DMS114 treated with DMSO at 0.1 percent for 48 hours (cell line): Measurements from ENCODE around the gene STIM1.
"Not testable (repeated sequence)": the region's sequence is repeated elsewhere in the genome, so short reads cannot be mapped to it uniquely, and the experiment has no call there.

ENCODE experiments used
- DNase-seq: peaks from one replicate; lab custom pipeline; 2025; ENCODE audit not compliant: unreplicated experiment; lab: John Stamatoyannopoulos, UW

Gene STIM1

DNA sequence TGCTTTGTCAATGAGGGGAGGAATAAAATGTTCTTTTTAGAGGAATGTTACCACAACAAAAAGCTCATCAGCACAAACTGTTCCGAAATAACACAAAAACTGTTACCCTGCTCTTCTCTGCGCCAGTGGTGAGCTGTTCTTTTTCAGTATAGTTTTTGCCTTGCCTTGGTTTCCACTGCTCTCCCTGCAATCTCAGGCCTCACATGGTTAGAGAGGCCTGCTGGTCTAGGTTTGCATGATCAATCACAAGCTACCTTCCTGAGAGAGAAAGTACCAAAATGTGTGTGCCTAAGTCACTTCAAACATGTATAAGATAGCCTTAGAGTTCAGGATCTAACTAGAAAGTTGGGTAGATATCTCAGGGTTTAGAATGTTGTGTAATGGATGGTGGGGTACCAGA, 114.6 kb downstream of the STIM1 start:
- DNase-seq: no peak

DNA sequence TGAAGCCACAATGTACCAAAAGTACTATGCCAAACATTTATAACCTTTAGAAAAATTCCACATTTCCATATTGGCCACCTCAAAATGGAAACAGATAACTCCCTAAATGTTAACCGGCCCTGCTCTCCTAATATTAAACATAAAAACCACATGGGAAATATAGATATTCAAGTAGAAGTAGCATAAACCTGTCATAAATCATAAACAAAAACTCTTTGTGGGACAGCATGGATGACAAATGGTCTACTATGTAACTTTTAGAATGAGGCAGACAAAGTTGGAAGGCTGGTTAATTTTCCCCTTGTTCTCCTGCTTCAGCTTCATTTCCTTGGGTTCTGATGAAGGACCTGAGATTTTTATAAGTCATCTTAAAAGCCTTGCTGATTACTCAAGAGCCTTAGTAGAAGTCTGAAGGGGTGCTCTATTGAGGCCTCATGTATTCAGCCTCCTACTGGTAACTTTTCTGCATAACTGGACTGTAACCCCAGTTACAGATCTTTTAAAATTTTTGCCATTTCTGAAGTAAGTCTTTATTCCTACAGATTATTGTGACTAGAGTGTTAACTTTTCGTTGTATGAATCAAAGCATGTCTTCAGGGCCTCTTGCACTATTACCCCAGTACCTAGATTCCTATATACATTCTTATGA, 116.4 kb downstream of the STIM1 start:
- no peak for DNase-seq

DNA sequence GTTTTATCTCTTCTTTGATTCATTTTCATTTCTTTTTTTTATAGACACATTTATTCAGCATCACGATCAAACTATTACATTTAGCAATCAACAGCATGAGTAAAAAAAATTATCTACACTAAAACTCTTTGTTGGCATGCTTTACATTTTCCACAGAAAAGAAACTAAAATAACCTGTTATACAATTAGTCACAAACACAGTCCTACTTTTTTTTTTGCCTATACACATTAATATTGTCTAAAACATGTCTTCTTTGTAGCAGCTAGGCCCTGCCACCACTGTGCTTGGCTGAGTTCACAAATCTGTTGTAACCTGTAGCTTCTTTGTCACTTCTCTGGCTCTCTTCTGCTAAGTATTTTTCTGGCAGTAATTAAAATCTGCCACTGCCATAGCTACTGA, 117.0 kb downstream of the STIM1 start:
- no peak for DNase-seq

- DNase-seq: no peak
These were observed 121.6 kb downstream of the STIM1 start for GRCh38 chr11:3977078-3977477.

DNA sequence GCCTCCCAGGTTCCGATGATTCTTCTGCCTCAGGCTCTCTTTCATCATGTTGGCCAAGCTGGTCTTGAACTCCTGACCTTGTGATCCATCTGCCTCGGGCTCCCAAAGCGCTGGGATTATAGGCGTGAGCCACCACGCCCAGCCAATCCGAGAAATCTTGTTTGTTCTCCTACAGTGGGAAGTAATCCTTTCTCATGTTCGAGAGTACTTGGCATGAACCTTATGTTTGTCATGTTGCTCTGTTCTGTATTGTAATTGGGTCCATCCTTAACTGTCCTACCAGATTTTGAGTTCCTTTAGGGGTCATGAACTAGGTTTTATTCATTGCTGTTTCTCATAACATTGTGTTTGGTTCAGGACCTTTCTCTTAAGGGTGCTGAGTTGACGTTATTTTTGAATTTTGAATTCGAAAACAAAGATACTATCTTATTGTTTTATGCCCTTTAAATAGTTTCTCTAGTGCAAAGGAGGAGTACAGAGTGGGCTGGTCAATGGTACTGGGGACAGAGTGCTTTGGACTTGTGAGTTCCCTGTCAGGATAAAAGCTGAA, 125.7 kb downstream of the STIM1 start:
- no peak for DNase-seq

GRCh38 chr11:3982431-3982830, 127.0 kb downstream of the STIM1 start:
- DNase-seq: no peak

GRCh38 chr11:3983101-3983500, 127.6 kb downstream of the STIM1 start:
- DNase-seq: no peak

DNA sequence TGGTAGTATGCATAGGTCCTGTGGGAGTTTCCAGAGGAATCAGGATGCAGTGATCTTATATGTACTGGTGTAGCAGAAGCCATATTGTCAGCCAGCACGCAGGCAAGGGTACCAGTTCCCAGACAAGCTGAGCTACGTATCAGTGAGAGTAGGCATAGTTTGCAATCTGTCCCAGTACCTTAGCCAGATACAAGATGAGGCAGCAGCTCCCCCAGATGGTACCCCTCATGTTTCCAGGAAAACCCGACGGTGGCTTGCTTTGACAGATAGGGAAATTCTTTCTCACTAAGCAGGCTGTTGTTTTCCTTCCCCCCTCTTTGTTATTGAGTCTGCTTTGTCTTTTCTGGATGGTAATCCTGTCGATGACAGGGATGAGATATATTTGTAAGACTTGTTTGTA, 129.4 kb downstream of the STIM1 start:
- no peak for DNase-seq

DNA sequence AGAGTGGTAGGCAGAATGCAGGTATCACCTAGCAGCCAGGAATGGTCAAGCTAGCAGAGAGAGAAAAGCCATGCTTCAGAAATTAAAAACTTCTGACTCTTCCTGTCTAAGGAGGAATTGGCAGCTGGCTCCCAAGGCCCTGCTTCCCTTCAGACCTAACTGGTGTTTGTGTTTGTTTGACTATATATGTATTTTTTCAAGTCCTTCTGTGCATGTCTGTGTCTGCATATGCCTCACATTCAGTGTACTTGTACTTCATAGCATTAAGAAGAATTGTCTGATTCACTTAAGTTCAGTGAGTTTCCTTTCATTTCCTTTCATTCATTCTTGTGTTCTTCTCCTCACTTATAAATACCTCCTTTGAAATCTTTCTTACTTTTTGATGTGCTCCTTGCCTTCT, 130.2 kb downstream of the STIM1 start:
- DNase-seq: no peak

DNA sequence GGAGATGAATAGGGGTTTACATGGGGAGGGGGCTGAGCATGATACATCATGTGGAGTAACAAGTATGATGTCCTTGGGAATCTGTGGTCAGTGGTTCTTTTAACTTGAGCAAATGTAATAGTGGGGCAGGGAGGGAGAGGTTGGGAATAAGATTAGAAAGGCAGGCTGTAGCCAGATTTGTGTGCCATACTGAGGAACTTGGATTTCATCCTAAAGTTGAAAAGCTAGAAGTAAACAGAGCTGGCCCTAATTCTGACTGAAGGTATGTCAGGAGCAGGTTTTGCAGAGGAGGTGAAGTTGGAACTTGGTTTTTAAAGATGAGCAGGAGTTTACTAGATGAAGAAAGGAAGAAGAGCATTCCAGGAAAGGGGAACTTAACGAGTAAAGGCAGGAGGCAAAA, 130.8 kb downstream of the STIM1 start:
- DNase-seq: no peak

GRCh38 chr11:3989276-3989920, 133.9 kb downstream of the STIM1 start:
- no peak for DNase-seq

DNA sequence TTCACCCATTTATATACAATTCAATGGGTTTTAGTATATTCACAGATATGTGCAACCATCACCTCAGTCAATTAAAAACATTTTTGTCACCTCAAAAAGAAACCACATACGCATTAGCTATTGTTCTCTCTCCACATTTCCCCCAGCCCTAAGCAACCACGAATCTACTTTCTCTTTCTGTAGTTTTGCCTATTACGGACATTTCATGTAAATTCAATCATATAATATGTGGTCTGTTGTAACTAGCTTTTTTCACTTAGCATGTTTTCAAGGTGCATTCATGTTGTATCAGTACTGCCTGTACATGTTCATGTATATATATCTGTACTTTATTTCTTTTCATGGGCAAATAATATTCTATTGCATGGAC, 134.4 kb downstream of the STIM1 start:
- DNase-seq: no peak

DNA sequence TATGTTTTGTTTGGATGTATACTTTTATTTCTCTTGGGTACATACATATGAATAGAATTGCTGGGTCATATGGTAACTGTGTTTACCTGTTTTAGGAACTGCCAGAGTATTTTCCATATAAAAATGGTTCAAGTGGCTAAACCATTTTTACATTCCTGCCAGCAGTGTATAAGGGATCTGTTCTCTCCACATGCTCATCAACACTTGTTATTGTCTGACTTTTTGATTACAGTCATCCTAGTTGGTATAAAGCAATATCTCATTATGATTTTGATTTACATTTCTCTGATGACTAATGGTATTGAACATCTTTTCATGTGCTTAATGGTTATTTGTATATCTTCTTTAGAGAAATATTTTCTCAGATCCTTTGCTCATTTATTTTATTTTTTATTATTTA, 134.9 kb downstream of the STIM1 start:
- DNase-seq: no peak

GRCh38 chr11:3992964-3993363, 137.5 kb downstream of the STIM1 start:
- no peak for DNase-seq

DNA sequence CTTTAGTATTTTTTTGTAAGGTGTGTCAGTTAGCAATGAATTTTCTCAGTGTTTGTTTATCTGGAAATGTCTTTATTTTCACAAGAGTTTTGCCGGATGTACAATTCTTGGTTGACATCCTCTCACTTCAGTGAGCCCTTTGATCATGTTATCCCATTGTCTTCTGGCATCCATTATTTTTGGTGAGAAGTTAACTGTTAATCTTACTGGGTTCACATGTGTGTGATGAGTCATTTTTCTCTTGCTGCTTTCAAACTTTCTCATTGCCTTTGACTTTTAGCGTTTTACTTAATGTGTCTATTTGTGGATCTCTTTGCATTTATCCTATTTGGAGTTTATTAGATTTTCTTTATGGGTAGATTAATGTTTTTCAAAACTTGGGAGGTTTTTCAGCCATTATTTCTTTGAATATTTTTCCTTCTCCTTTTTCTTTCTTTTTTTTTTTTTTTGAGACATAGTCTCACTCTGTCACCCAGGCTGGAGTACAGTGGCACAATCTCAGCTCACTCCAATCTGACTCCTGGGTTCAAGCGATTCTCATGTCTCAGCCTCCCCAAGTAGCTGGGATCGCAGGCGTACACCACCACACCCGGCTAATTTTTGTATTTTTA, 138.7 kb downstream of the STIM1 start:
- DNase-seq: no peak

GRCh38 chr11:3995307-3995706, 139.8 kb downstream of the STIM1 start:
- DNase-seq: no peak

DNA sequence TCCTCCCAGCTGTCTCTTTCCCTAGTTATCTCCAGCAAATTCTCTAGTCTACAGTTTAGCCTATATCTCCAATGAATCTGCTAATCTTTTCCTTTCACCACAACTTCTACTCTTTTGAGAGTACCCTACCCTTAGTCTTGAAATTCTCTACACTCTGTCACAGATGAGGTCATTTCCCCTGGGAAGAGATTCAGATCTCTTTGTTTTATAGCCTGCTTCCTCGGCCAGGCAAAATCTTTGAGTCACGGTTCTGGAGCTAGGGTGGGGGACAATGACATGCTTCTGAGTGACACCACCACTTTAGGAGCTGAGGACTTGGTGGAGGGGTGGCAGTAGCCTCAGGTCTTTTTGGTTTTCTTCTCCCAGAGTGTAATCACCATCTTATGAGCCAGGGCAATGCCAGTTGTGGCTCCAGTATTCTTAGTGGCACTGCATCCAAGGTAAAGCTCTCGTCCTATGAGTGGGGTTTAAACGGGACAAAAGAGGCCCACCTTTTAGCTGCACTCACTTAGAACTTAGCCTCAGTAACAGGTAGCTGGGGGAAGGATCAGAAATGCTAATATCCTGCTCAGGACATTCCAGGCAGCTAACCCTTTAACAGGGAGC, 140.6 kb downstream of the STIM1 start:
- no peak for DNase-seq

- no peak for DNase-seq
These were observed 141.2 kb downstream of the STIM1 start for GRCh38 chr11:3996651-3997050.

GRCh38 chr11:4004753-4005152, 149.3 kb downstream of the STIM1 start:
- not testable (repeated sequence) for DNase-seq

DNA sequence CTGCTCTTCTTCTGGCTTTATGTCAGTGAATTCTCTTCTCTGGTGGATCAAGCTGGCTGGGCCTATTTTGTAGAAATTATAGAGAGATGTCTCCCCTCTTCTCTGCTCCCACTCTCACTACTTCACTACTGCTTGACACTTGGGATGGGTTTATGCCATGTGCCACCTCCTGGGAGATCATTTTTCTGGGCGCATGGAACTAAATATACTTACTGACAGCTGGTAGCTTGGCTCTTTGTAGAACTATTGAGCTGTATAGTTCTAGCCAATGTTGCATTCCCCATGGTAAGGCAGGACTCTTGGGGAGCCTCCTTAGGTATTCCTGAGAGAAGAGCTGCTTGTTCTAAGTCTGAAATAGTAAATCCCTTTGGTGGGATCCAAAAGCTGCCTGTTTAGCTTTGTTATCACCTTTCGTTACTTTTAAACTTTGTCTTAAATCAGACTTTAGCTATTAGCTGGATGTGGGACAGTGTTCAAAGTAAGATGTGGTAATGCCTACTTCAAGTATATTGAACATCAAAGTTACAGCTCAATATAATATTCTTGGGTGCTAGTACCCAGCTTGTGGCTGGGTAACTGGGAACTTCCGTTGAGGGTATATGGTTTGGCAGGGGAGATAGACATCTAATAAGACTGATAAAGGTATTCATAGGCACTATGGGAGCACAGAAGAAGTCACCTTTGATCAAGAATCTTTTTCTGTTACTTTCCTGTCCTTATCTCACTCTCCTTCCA, 151.6 kb downstream of the STIM1 start:
- no peak for DNase-seq

GRCh38 chr11:4008116-4008515, 152.7 kb downstream of the STIM1 start:
- no peak for DNase-seq
